HepG2 (cell line): ENCODE data around the gene APBB2.

ENCODE experiments used
- ARID2 ChIP-seq: sonication (generic); formaldehyde crosslinking; IDR thresholded peaks from 2 replicates; pipeline ENCODE4 v1.8.1; 2022; ENCODE audit warnings: mild to moderate bottlenecking, missing genetic modification reagents, borderline replicate concordance
- ELF1 ChIP-seq: sonication (generic); formaldehyde crosslinking; IDR thresholded peaks from 2 replicates; pipeline ENCODE4 v1.4.0; 2020; ENCODE audit warnings: missing genetic modification reagents
- EP300 ChIP-seq, 3 experiments: sonication (generic) in 1 of 3; formaldehyde crosslinking in 1 of 3; IDR thresholded peaks; 2 replicates each; pipeline versions ENCODE4 v1.5.1 to v1.6.1; 2011 to 2020; ENCODE audit warnings: low read depth in 2 of 3, low read length in 2 of 3, borderline replicate concordance in 1 of 3, improper control_type of control experiment in 1 of 3, mild to moderate bottlenecking in 1 of 3, missing genetic modification reagents in 1 of 3, moderate library complexity in 1 of 3
- RFX5 ChIP-seq: IDR thresholded peaks from 2 replicates; pipeline ENCODE4 v1.6.1; 2011; ENCODE audit warnings: low read depth, low read length, improper control_type of control experiment
- ZNF609 ChIP-seq: sonication (generic); formaldehyde crosslinking; IDR thresholded peaks from 2 replicates; pipeline ENCODE4 v1.4.0; 2020; ENCODE audit warnings: mild to moderate bottlenecking, missing genetic modification reagents, borderline replicate concordance
- ZNF660 ChIP-seq: sonication (generic); formaldehyde crosslinking; IDR thresholded peaks from 2 replicates; pipeline ENCODE4 v1.5.1; 2020; ENCODE audit warnings: mild to moderate bottlenecking, low read depth, missing genetic modification reagents, borderline replicate concordance

- TF ChIP-seq EP300 (IDR thresholded peaks at IDR 0.05; ENCODE audit: low read depth in 2 of 2, low read length in 2 of 2), result no peak
- TF ChIP-seq EP300 (CRISPR knock-in tag; IDR thresholded peaks at IDR 0.05; ENCODE audit: borderline replicate concordance), result no peak
- TF ChIP-seq ZNF660 (CRISPR knock-in tag), result no peak
- TF ChIP-seq ARID2 (CRISPR knock-in tag), result no peak
- no peak for TF ChIP-seq ELF1 (CRISPR knock-in tag)
- TF ChIP-seq ZNF609 (CRISPR knock-in tag), result no peak
- no peak for TF ChIP-seq RFX5
These were observed 189.5 kb downstream of the APBB2 start for GRCh38 chr4:41024556-41025491.
